T-cell (primary cell): ENCODE data around the gene ADRA2B. TPM values are rescaled to one million over a fixed set of nuclear protein-coding genes. Genes with fewer than 3 reads are reported as not detected.
A peak's percentile ranks its signal among the peaks of the same experiment; 100 is the strongest.
"Not testable (repeated sequence)": the region's sequence is repeated elsewhere in the genome, so short reads cannot be mapped to it uniquely, and the experiment has no call there.

Experiments
- ATAC-seq, 4 experiments: fragments of 200-7000 bp in 3 of 4; fragments of 150-1000 bp in 1 of 4; cut with Tn5 transposase; replicated peaks in 1 of 4; 1 replicate in 3 of 4; 2 replicates in 1 of 4; pipeline ENCODE4 v1.10.0; 2021; ENCODE audit warnings: moderate library complexity in 3 of 4, mild to moderate bottlenecking in 2 of 4, moderate number of reproducible peaks in 1 of 4
- CTCF ChIA-PET, 2 donors: fragments of 300-600 bp; sonication (Branson Sonifier 250); formaldehyde crosslinking; loops; one replicate each; lab custom pipeline; 2022; ENCODE audit warnings: antibody characterized with exemption in 2 of 2; lab: Charles Lee
- POLR2A ChIA-PET, 2 donors: fragments of 300-600 bp; sonication (Branson Sonifier 250); formaldehyde crosslinking; loops; one replicate each; lab custom pipeline; 2022; ENCODE audit warnings: antibody characterized with exemption in 2 of 2; lab: Charles Lee
- DNase-seq, 35 experiments: peaks; one replicate each; pipeline versions ENCODE4 v3.0.0 to v3.0.0-alpha.2; 2013 to 2023
- H3K27ac ChIP-seq: one replicate; pipeline ENCODE4 v1.5.1; 2013; ENCODE audit warnings: low read length
- H3K27me3 ChIP-seq, 2 experiments: replicated peaks in 1 of 2; 1 replicate in 1 of 2; 2 replicates in 1 of 2; pipeline versions ENCODE4 v1.6.1 to v1.7.0; 2013; ENCODE audit warnings: low read length in 1 of 2, mixed read lengths in 1 of 2; ENCODE audit not compliant: control insufficient read depth in 2 of 2, insufficient read depth in 2 of 2; ENCODE audit errors: extremely low read depth in 1 of 2
- H3K36me3 ChIP-seq, 2 donors: 1 replicate in 1 of 2; 2 replicates in 1 of 2; pipeline versions ENCODE4 v1.6.1 to v1.7.0; 2013; ENCODE audit warnings: low read length in 1 of 2; ENCODE audit not compliant: control insufficient read depth in 2 of 2, insufficient read depth in 1 of 2; ENCODE audit errors: extremely low read depth in 1 of 2
- H3K4me1 ChIP-seq, 2 experiments: 1 replicate in 1 of 2; 2 replicates in 1 of 2; pipeline versions ENCODE4 v1.6.1 to v1.7.0; 2013; ENCODE audit warnings: low read length in 2 of 2, mixed read lengths in 1 of 2; ENCODE audit not compliant: insufficient read depth in 2 of 2, control insufficient read depth in 1 of 2; ENCODE audit errors: extremely low read depth in 1 of 2
- H3K4me3 ChIP-seq, 2 donors: 1 replicate in 1 of 2; 2 replicates in 1 of 2; pipeline versions ENCODE4 v1.5.1 to v1.7.0; 2013; ENCODE audit warnings: mild to moderate bottlenecking in 2 of 2, low read length in 1 of 2, moderate library complexity in 1 of 2; ENCODE audit not compliant: control insufficient read depth in 1 of 2; ENCODE audit errors: extremely low read depth in 1 of 2
- H3K9me3 ChIP-seq: 2 replicates; pipeline ENCODE4 v1.7.0; 2013
- H3K27ac Mint-ChIP-seq, 2 donors: one replicate each; pipeline ENCODE4 v1.8.0; 2020 to 2021; ENCODE audit warnings: mild to moderate bottlenecking in 2 of 2, mixed read lengths in 2 of 2
- H3K27me3 Mint-ChIP-seq, 2 donors: one replicate each; pipeline ENCODE4 v1.8.0; 2021 to 2022; ENCODE audit warnings: mixed read lengths in 2 of 2
- H3K36me3 Mint-ChIP-seq: one replicate; pipeline ENCODE4 v1.8.0; 2021; ENCODE audit warnings: mixed read lengths
- H3K4me1 Mint-ChIP-seq, 3 donors: one replicate each; pipeline ENCODE4 v1.8.0; 2020 to 2022; ENCODE audit warnings: mixed read lengths in 3 of 3, mild to moderate bottlenecking in 1 of 3
- H3K4me3 Mint-ChIP-seq, 3 donors: one replicate each; pipeline ENCODE4 v1.8.0; 2020 to 2022; ENCODE audit warnings: mild to moderate bottlenecking in 3 of 3, mixed read lengths in 3 of 3, moderate library complexity in 3 of 3
- H3K9me3 Mint-ChIP-seq, 3 donors: one replicate each; pipeline ENCODE4 v1.8.0; 2020 to 2022; ENCODE audit warnings: mixed read lengths in 3 of 3
- WGBS: methylation state at CpG from one replicate; pipeline ENCODE4 v1.1.5; 2013; ENCODE audit warnings: missing lambda C conversion rate; ENCODE audit not compliant: insufficient coverage; 5-methylcytosine and 5-hydroxymethylcytosine counted together
- total RNA-seq, 35 experiments: library from RNA in 6 of 35; stranded (reverse) in 6 of 35; fragments of 120-200 nt in 1 of 35; gene quantifications; one replicate each; pipeline versions ENCODE4 v1.2.1 to v1.2.4 and lab custom pipeline; 2013 to 2026

The ADRA2B gene
- total RNA-seq, 5 donors from 2014 or later (not counting 1 experiment from before 2014, with no cell fraction given) = 0.13 to 0.77 (median 0.18) TPM

GRCh38 chr2:96065954-96066353, 50.4 kb downstream of the ADRA2B start:
- H3K27me3 ChIP-seq, POLR2A ChIA-PET, DNase-seq, H3K4me1 ChIP-seq, H3K36me3 ChIP-seq, H3K9me3 ChIP-seq, ATAC-seq, H3K36me3 Mint-ChIP-seq, CTCF ChIA-PET, H3K27me3 Mint-ChIP-seq, H3K4me1 Mint-ChIP-seq, H3K9me3 Mint-ChIP-seq, H3K27ac Mint-ChIP-seq, H3K27ac ChIP-seq, H3K4me3 ChIP-seq, H3K4me3 Mint-ChIP-seq: not testable (repeated sequence)
- WGBS = 59% methylated on average over 2 of the region's 4 CpGs

- POLR2A ChIA-PET = no interaction called here
Measured at GRCh38 chr2:96065381-96065930, 50.9 kb downstream of the ADRA2B start.

GRCh38 chr2:96064760-96065159, 51.6 kb downstream of the ADRA2B start:
- H3K4me3 ChIP-seq, H3K27ac Mint-ChIP-seq, H3K27me3 Mint-ChIP-seq, ATAC-seq, POLR2A ChIA-PET, H3K36me3 ChIP-seq, H3K27me3 ChIP-seq, H3K27ac ChIP-seq, H3K9me3 ChIP-seq, H3K4me1 Mint-ChIP-seq, H3K36me3 Mint-ChIP-seq, H3K4me3 Mint-ChIP-seq, H3K4me1 ChIP-seq, H3K9me3 Mint-ChIP-seq, DNase-seq: not testable (repeated sequence)
- CTCF ChIA-PET = interaction anchor here in 1 of 2 donors (0.6 kb wide), 1 partner anchor 125 kb away, joined by 4 read pairs; no protein-coding TSS in a partner anchor

More at GRCh38 chr2:96065381-96065930, 50.9 kb downstream of the ADRA2B start:
- Mint-ChIP-seq H3K4me3 (no peak overlapping the region), H3K9me3 (no peaks in the 10 kb centered on the region), H3K27ac (no peak overlapping the region), H3K36me3 (no peaks in the 10 kb centered on the region), H3K4me1 (peaks cover 0 to 2% (median 0%) of the 10 kb centered on the region in 3 donors), H3K27me3 (peaks cover 0 to 2% of the 10 kb centered on the region in 2 donors)
- H3K4me3 ChIP-seq = no peak overlapping the region
- no peaks in the 10 kb centered on the region for H3K27me3 ChIP-seq
- no peaks in the 10 kb centered on the region for H3K36me3 ChIP-seq
- no peak for DNase-seq
- 73% methylated on average over 3 of the region's 4 CpGs for WGBS
- H3K27ac ChIP-seq = no peak overlapping the region
- H3K9me3 ChIP-seq = no peaks in the 10 kb centered on the region
- ATAC-seq = no peak
- CTCF ChIA-PET = interaction anchor here in 1 of 2 donors (0.6 kb wide), 1 partner anchor 124 kb away, joined by 4 read pairs; no protein-coding TSS in a partner anchor
- no peaks in the 10 kb centered on the region for H3K4me1 ChIP-seq

- WGBS = no CpG with 5 or more reads among the region's 3 CpGs
- H3K4me3 ChIP-seq, H3K36me3 Mint-ChIP-seq, H3K4me1 ChIP-seq, H3K27ac Mint-ChIP-seq, H3K4me1 Mint-ChIP-seq, H3K36me3 ChIP-seq, H3K27ac ChIP-seq, CTCF ChIA-PET, H3K4me3 Mint-ChIP-seq, ATAC-seq, H3K9me3 Mint-ChIP-seq, H3K9me3 ChIP-seq, H3K27me3 Mint-ChIP-seq, POLR2A ChIA-PET, DNase-seq, H3K27me3 ChIP-seq: not testable (repeated sequence)
Measured at GRCh38 chr2:96064047-96064675, 52.2 kb downstream of the ADRA2B start.

GRCh38 chr2:96063116-96063899, 53.1 kb downstream of the ADRA2B start:
- WGBS = 69% methylated on average over 5 of the region's 12 CpGs
- H3K27ac Mint-ChIP-seq, H3K9me3 ChIP-seq, H3K4me1 ChIP-seq, H3K4me3 Mint-ChIP-seq, H3K36me3 Mint-ChIP-seq, H3K4me1 Mint-ChIP-seq, H3K36me3 ChIP-seq, H3K27me3 Mint-ChIP-seq, H3K27ac ChIP-seq, H3K9me3 Mint-ChIP-seq, CTCF ChIA-PET, H3K4me3 ChIP-seq, POLR2A ChIA-PET, H3K27me3 ChIP-seq: not testable (repeated sequence)
- peak in 3 of 35 experiments; percentile 10 to 20 (median 16) for DNase-seq
- ATAC-seq = peak in 3 of 4 experiments; percentile 33 to 62 (median 60)
